ENCODE results near the gene POC1A. TPM values are rescaled to one million over a fixed set of nuclear protein-coding genes. Genes with fewer than 3 reads are reported as not detected.

The POC1A gene
- total RNA-seq, 1 experiment from 2014 or later, result 29.0 TPM

DNA sequence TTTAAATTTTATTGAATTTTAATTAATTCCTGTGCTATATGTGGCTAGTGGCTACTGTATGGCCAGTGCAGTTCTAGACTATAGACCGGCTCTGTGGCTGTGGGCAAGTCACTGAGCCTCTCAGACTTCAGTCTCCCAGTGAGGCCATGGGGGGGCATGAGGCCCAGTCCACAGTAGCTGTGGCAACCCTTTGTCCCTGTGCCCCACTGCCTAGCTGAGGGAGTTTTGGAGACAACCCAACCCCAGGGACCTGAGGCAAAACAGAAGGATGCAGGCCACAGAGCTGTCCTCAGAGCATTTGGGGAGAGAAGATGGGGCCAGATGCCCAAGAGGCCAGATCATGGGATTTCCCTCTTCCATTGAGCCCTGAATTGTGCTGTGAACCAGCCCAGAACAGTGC, 18.9 kb upstream of the POC1A start:
- H3K27me3 Mint-ChIP-seq (ENCODE audit: low read depth), result no peaks in the 10 kb centered on the region; the same call in 1 of the 2 replicates
- H2BK120ac ChIP-seq (ENCODE audit: low read depth, low read length, poor library complexity, severe bottlenecking), result no peak overlapping the region
- H3K36me3 Mint-ChIP-seq (ENCODE audit: insufficient read depth in 1 of 3, low read depth in 3 of 3), result no peaks in the 10 kb centered on the region

More for the DNA sequence above, 18.9 kb upstream of the POC1A start:
- H3K4me1 ChIP-seq (ENCODE audit: insufficient read depth, low read length), result no peaks in the 10 kb centered on the region
- no peak overlapping the region for H3K14ac ChIP-seq (ENCODE audit: insufficient read depth, low read length)
- no peak for DNase-seq
- H3K56ac ChIP-seq (ENCODE audit: insufficient read length, low read depth, low read length), result no peak overlapping the region
- Mint-ChIP-seq H3K9me3 (no peaks in the 10 kb centered on the region; a peak in 1 of 5 replicates), H3K4me3 (no peak overlapping the region), H3K4me1 (peaks cover 21 to 26% of the 10 kb centered on the region in 2 experiments), H3K27ac (no peak overlapping the region)
- H3K9me3 ChIP-seq (ENCODE audit: control insufficient read depth, low read depth, low read length), result no peaks in the 10 kb centered on the region
- no peak overlapping the region for H2BK5ac ChIP-seq (ENCODE audit: insufficient read length, low read length)
- no peak overlapping the region for H2BK20ac ChIP-seq (ENCODE audit: low read depth, low read length, poor library complexity, severe bottlenecking)
- H3T11ph ChIP-seq (ENCODE audit: low read length), result no peak overlapping the region
- WGBS (ENCODE audit: extremely low coverage, insufficient read length, low lambda C conversion rate), result no CpG with 5 or more reads among the region's 1 CpG
- H4K91ac ChIP-seq (ENCODE audit: insufficient read length, low read depth, low read length), result no peak overlapping the region
- H2BK15ac ChIP-seq (ENCODE audit: low read depth, low read length), result no peak overlapping the region
- H2BK12ac ChIP-seq (ENCODE audit: insufficient read length, low read depth, low read length), result no peak overlapping the region
- H3K18ac ChIP-seq (ENCODE audit: insufficient read length, low read depth, low read length), result no peak overlapping the region
- no peak overlapping the region for H3K4ac ChIP-seq (ENCODE audit: low read depth, low read length)
- no peaks in the 10 kb centered on the region for H3K79me2 ChIP-seq (ENCODE audit: insufficient read depth, low read length)
- H2AK5ac ChIP-seq (ENCODE audit: insufficient read length, low read length), result no peak overlapping the region
- no peak overlapping the region for H3K23ac ChIP-seq (ENCODE audit: insufficient read length, low read depth, low read length)
- H2AFZ ChIP-seq (ENCODE audit: low read length), result no peak overlapping the region
- no peaks in the 10 kb centered on the region for H3K79me1 ChIP-seq (ENCODE audit: insufficient read depth, low read depth, low read length, poor library complexity, severe bottlenecking)
- H3K27me3 ChIP-seq (ENCODE audit: insufficient read depth, low read length), result no peaks in the 10 kb centered on the region
- no peaks in the 10 kb centered on the region for H3K23me2 ChIP-seq (ENCODE audit: insufficient read length, low read depth, low read length, poor library complexity, severe bottlenecking)
- no peak overlapping the region for H3K9ac ChIP-seq (ENCODE audit: extremely low read depth, insufficient read length, low read length)
- H4K20me1 ChIP-seq (ENCODE audit: control insufficient read depth, insufficient read depth, insufficient read length), result no peaks in the 10 kb centered on the region
- no peak overlapping the region for H4K8ac ChIP-seq (replicated peaks; ENCODE audit: insufficient read length, low read depth, low read length)
- TF ChIP-seq, protein P1, sequence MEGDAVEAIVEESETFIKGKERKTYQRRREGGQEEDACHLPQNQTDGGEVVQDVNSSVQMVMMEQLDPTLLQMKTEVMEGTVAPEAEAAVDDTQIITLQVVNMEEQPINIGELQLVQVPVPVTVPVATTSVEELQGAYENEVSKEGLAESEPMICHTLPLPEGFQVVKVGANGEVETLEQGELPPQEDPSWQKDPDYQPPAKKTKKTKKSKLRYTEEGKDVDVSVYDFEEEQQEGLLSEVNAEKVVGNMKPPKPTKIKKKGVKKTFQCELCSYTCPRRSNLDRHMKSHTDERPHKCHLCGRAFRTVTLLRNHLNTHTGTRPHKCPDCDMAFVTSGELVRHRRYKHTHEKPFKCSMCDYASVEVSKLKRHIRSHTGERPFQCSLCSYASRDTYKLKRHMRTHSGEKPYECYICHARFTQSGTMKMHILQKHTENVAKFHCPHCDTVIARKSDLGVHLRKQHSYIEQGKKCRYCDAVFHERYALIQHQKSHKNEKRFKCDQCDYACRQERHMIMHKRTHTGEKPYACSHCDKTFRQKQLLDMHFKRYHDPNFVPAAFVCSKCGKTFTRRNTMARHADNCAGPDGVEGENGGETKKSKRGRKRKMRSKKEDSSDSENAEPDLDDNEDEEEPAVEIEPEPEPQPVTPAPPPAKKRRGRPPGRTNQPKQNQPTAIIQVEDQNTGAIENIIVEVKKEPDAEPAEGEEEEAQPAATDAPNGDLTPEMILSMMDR (conservative IDR thresholded peaks at IDR 0.05), result no peak
- H4K5ac ChIP-seq (ENCODE audit: insufficient read length, low read depth, low read length), result no peak overlapping the region
- no peak overlapping the region for H3K4me2 ChIP-seq (ENCODE audit: insufficient read depth, insufficient read length, low read length)
- no peak overlapping the region for H3K27ac ChIP-seq (ENCODE audit: insufficient read length, low read depth, low read length)

All from H9 (cell line).